ENCODE results near the gene LAMTOR3. TPM values are rescaled to one million over a fixed set of nuclear protein-coding genes. Genes with fewer than 3 reads are reported as not detected.

LAMTOR3 gene
- total and polyA plus RNA-seq, 2 experiments from 2014 or later, result 126 to 143 TPM

GRCh38 chr4:99853999-99854398 lies 40.2 kb downstream of the LAMTOR3 start:
- H3K27me3 ChIP-seq, result no peaks in the 10 kb centered on the region
- no peak for DNase-seq (ENCODE audit: low spot score)
- H2AFZ ChIP-seq, result no peak overlapping the region
- H3K4me2 ChIP-seq, result no peak overlapping the region
- H4K20me1 ChIP-seq (ENCODE audit: insufficient read depth, poor library complexity, severe bottlenecking), result no peaks in the 10 kb centered on the region
- TF ChIP-seq EZH2phosphoT487 (IDR thresholded peaks at IDR 0.05; ENCODE audit: low read depth, severe bottlenecking, unreplicated experiment) (no peak), CTCF (IDR thresholded peaks at IDR 0.05; ENCODE audit: poor library complexity) (no peak), EZH2 (IDR thresholded peaks at IDR 0.05; ENCODE audit: borderline replicate concordance) (no peak)
- H3K36me3 ChIP-seq (replicated peaks; ENCODE audit: insufficient read depth, low read depth), result no peaks in the 10 kb centered on the region
- H3K9me3 ChIP-seq (ENCODE audit: low read depth), result no peaks in the 10 kb centered on the region
- 55% methylated on average over 1 of the region's 1 CpG for WGBS (ENCODE audit: low lambda C conversion rate, missing lambda C conversion rate)
- H3K4me1 ChIP-seq (ENCODE audit: insufficient read depth), result no peaks in the 10 kb centered on the region
- no peak overlapping the region for H3K27ac ChIP-seq
- H3K9me2 ChIP-seq (replicated peaks; ENCODE audit: insufficient read depth), result no peaks in the 10 kb centered on the region
- H3K4me3 ChIP-seq, result no peak overlapping the region
- H3K79me2 ChIP-seq, result no peaks in the 10 kb centered on the region

GRCh38 chr4:99853190-99853589 lies 41.0 kb downstream of the LAMTOR3 start:
- no peaks in the 10 kb centered on the region for H3K27me3 ChIP-seq
- DNase-seq (ENCODE audit: low spot score), result no peak
- no peaks in the 10 kb centered on the region for H4K20me1 ChIP-seq (ENCODE audit: insufficient read depth, poor library complexity, severe bottlenecking)
- WGBS (ENCODE audit: low lambda C conversion rate, missing lambda C conversion rate), result 90% methylated on average over 3 of the region's 3 CpGs
- H3K4me1 ChIP-seq (ENCODE audit: insufficient read depth), result no peaks in the 10 kb centered on the region
- no peaks in the 10 kb centered on the region for H3K36me3 ChIP-seq (replicated peaks; ENCODE audit: insufficient read depth, low read depth)
- H3K4me2 ChIP-seq, result no peak overlapping the region
- no peaks in the 10 kb centered on the region for H3K9me2 ChIP-seq (replicated peaks; ENCODE audit: insufficient read depth)
- H3K4me3 ChIP-seq, result no peak overlapping the region
- H3K27ac ChIP-seq, result no peak overlapping the region
- H3K79me2 ChIP-seq, result no peaks in the 10 kb centered on the region
- TF ChIP-seq EZH2phosphoT487 (IDR thresholded peaks at IDR 0.05; ENCODE audit: low read depth, severe bottlenecking, unreplicated experiment) (no peak), CTCF (IDR thresholded peaks at IDR 0.05; ENCODE audit: poor library complexity) (no peak), EZH2 (IDR thresholded peaks at IDR 0.05; ENCODE audit: borderline replicate concordance) (no peak)
- H2AFZ ChIP-seq, result no peak overlapping the region
- H3K9me3 ChIP-seq (ENCODE audit: low read depth), result no peaks in the 10 kb centered on the region

GRCh38 chr4:99852199-99852749 lies 42.0 kb downstream of the LAMTOR3 start:
- no peaks in the 10 kb centered on the region for H3K9me3 ChIP-seq (ENCODE audit: low read depth)
- TF ChIP-seq EZH2 (IDR thresholded peaks at IDR 0.05; ENCODE audit: borderline replicate concordance) (no peak), CTCF (IDR thresholded peaks at IDR 0.05; ENCODE audit: poor library complexity) (no peak), EZH2phosphoT487 (IDR thresholded peaks at IDR 0.05; ENCODE audit: low read depth, severe bottlenecking, unreplicated experiment) (no peak)
- no peaks in the 10 kb centered on the region for H3K4me1 ChIP-seq (ENCODE audit: insufficient read depth)
- DNase-seq (ENCODE audit: low spot score), result no peak
- H4K20me1 ChIP-seq (ENCODE audit: insufficient read depth, poor library complexity, severe bottlenecking), result no peaks in the 10 kb centered on the region
- H3K36me3 ChIP-seq (replicated peaks; ENCODE audit: insufficient read depth, low read depth), result no peaks in the 10 kb centered on the region
- no peak overlapping the region for H3K27ac ChIP-seq
- WGBS (ENCODE audit: low lambda C conversion rate, missing lambda C conversion rate), result 90% methylated on average over 3 of the region's 3 CpGs
- no peak overlapping the region for H2AFZ ChIP-seq
- H3K9me2 ChIP-seq (replicated peaks; ENCODE audit: insufficient read depth), result no peaks in the 10 kb centered on the region
- H3K4me2 ChIP-seq, result no peak overlapping the region
- no peaks in the 10 kb centered on the region for H3K79me2 ChIP-seq
- H3K27me3 ChIP-seq, result no peaks in the 10 kb centered on the region
- H3K4me3 ChIP-seq, result no peak overlapping the region

All from hepatocyte (in vitro differentiated cells).